CD14-positive monocyte (primary cell): Measurements from ENCODE around the gene KCTD16. TPM values are rescaled to one million over a fixed set of nuclear protein-coding genes. Genes with fewer than 3 reads are reported as not detected.

Experiments used
- DNase-seq, 3 donors: peaks; one replicate each; pipeline ENCODE4 v3.0.0-alpha.2; 2011 to 2022
- H2AFZ ChIP-seq: 2 replicates; pipeline ENCODE4 v1.6.0; 2012; ENCODE audit warnings: mild to moderate bottlenecking, low read depth, low read length, inconsistent platforms; ENCODE audit not compliant: insufficient read depth, poor library complexity, severe bottlenecking
- H3K27ac ChIP-seq, 2 donors: 1 replicate in 1 of 2; 2 replicates in 1 of 2; pipeline ENCODE4 v1.5.1; 2012 to 2013; ENCODE audit warnings: low read length in 2 of 2, control low read depth in 1 of 2, inconsistent platforms in 1 of 2, low read depth in 1 of 2, mild to moderate bottlenecking in 1 of 2
- H3K27me3 ChIP-seq, 2 donors: one replicate each; pipeline versions ENCODE4 v1.6.0 to v1.6.1; 2011 to 2013; ENCODE audit warnings: low read length in 2 of 2; ENCODE audit not compliant: control insufficient read depth in 2 of 2, insufficient read depth in 2 of 2
- H3K36me3 ChIP-seq, 2 donors: replicated peaks in 1 of 2; 1 replicate in 1 of 2; 2 replicates in 1 of 2; pipeline versions ENCODE4 v1.5.1 to v1.6.1; 2012 to 2013; ENCODE audit warnings: low read length in 2 of 2, control low read depth in 1 of 2, inconsistent platforms in 1 of 2, mild to moderate bottlenecking in 1 of 2; ENCODE audit not compliant: insufficient read depth in 2 of 2, control insufficient read depth in 1 of 2
- H3K4me1 ChIP-seq, 2 donors: 1 replicate in 1 of 2; 2 replicates in 1 of 2; pipeline versions ENCODE4 v1.5.1 to v1.6.1; 2012 to 2013; ENCODE audit warnings: low read length in 2 of 2, control low read depth in 1 of 2, inconsistent platforms in 1 of 2, mild to moderate bottlenecking in 1 of 2, moderate library complexity in 1 of 2; ENCODE audit not compliant: insufficient read depth in 2 of 2, control insufficient read depth in 1 of 2
- H3K4me2 ChIP-seq: replicated peaks from 2 replicates; pipeline ENCODE3; 2012; ENCODE audit warnings: low read length, moderate library complexity, mild to moderate bottlenecking; ENCODE audit not compliant: poor library complexity, severe bottlenecking; ENCODE audit errors: extremely low read depth
- H3K4me3 ChIP-seq, 3 experiments: fragments of 200-600 bp in 1 of 3; sonication (generic) in 1 of 3; replicated peaks in 1 of 3; 1 replicate in 2 of 3; 2 replicates in 1 of 3; pipeline ENCODE4 v1.5.1; 2011 to 2013; ENCODE audit warnings: low read length in 3 of 3, mild to moderate bottlenecking in 3 of 3, control low read depth in 2 of 3, low read depth in 2 of 3, inconsistent platforms in 1 of 3, moderate library complexity in 1 of 3
- H3K79me2 ChIP-seq: 2 replicates; pipeline ENCODE4 v1.6.0; 2012; ENCODE audit warnings: mild to moderate bottlenecking, control low read depth, inconsistent platforms, low read length, moderate library complexity; ENCODE audit not compliant: insufficient read depth
- H3K9ac ChIP-seq: 2 replicates; pipeline ENCODE4 v1.6.0; 2017; ENCODE audit warnings: low read length, mild to moderate bottlenecking; ENCODE audit not compliant: insufficient read depth, poor library complexity, severe bottlenecking
- H3K9me3 ChIP-seq, 2 donors: replicated peaks in 1 of 2; 1 replicate in 1 of 2; 2 replicates in 1 of 2; pipeline versions ENCODE4 v1.5.1 to v1.6.1; 2012 to 2013; ENCODE audit warnings: low read length in 2 of 2, control low read depth in 1 of 2; ENCODE audit not compliant: control insufficient read depth in 1 of 2, insufficient read depth in 1 of 2
- H4K20me1 ChIP-seq: 2 replicates; pipeline ENCODE4 v1.6.0; 2012; ENCODE audit warnings: mild to moderate bottlenecking, low read length, control low read depth, moderate library complexity; ENCODE audit not compliant: insufficient read depth
- H3K27ac Mint-ChIP-seq, 7 donors: one replicate each; pipeline ENCODE4 v1.8.0; 2020; ENCODE audit warnings: mild to moderate bottlenecking in 7 of 7, mixed read lengths in 7 of 7, moderate library complexity in 6 of 7, inconsistent platforms in 2 of 7
- H3K27me3 Mint-ChIP-seq, 3 donors: one replicate each; pipeline ENCODE4 v1.8.0; 2021 to 2022; ENCODE audit warnings: low read depth in 3 of 3, mild to moderate bottlenecking in 3 of 3, mixed read lengths in 3 of 3, moderate library complexity in 3 of 3, inconsistent platforms in 1 of 3
- H3K36me3 Mint-ChIP-seq, 2 donors: one replicate each; pipeline ENCODE4 v1.8.0; 2020; ENCODE audit warnings: mixed read lengths in 2 of 2, inconsistent platforms in 1 of 2, mild to moderate bottlenecking in 1 of 2
- H3K4me1 Mint-ChIP-seq: one replicate; pipeline ENCODE4 v1.8.0; 2020; ENCODE audit warnings: mild to moderate bottlenecking, mixed read lengths
- H3K4me3 Mint-ChIP-seq, 2 donors: one replicate each; pipeline ENCODE4 v1.8.0; 2020; ENCODE audit warnings: mild to moderate bottlenecking in 2 of 2, mixed read lengths in 2 of 2, moderate library complexity in 1 of 2
- H3K9me3 Mint-ChIP-seq, 7 donors: one replicate each; pipeline ENCODE4 v1.8.0; 2020 to 2022; ENCODE audit warnings: mixed read lengths in 7 of 7, mild to moderate bottlenecking in 6 of 7, moderate library complexity in 6 of 7, inconsistent platforms in 2 of 7
- CTCF ChIP-seq: fragments of 200-600 bp; IDR thresholded peaks from one replicate; pipeline ENCODE4 v1.8.0; 2022; ENCODE audit warnings: antibody characterized with exemption, mild to moderate bottlenecking
- WGBS: methylation state at CpG from one replicate; pipeline ENCODE4 v1.1.5; 2013; ENCODE audit warnings: missing lambda C conversion rate; ENCODE audit not compliant: insufficient coverage; 5-methylcytosine and 5-hydroxymethylcytosine counted together
- intact Hi-C, 2 donors: fragments of 100-400 bp; cut with micrococcal nuclease; formaldehyde crosslinking; loops; one replicate each; pipeline versions ENCODE4 v1.15.0 to v1.15.1; 2023
- polyA plus RNA-seq, 3 donors: library from polyadenylated mRNA; depleted of rRNA in 1 of 3; unstranded in 2 of 3; stranded (reverse) in 1 of 3; fragments of 300-500 nt in 2 of 3; fragments of >200 nt in 1 of 3; fragmentation: Illumina TruSeq in 2 of 3; gene quantifications; 1 replicate in 2 of 3; 2 replicates in 1 of 3; pipeline ENCODE4 v1.2.3, GENCODE V29; 2012 to 2021

Gene KCTD16
- polyA plus RNA-seq, 3 donors = not detected

- intact Hi-C loops = no loop called here
- no peaks in the 10 kb centered on the region for H4K20me1 ChIP-seq
- Mint-ChIP-seq H3K9me3 (no peaks in the 10 kb centered on the region), H3K4me1 (no peaks in the 10 kb centered on the region), H3K4me3 (no peak overlapping the region), H3K27ac (no peak overlapping the region), H3K27me3 (no peaks in the 10 kb centered on the region), H3K36me3 (peaks cover 56 to 81% of the 10 kb centered on the region in 2 donors)
- H3K27me3 ChIP-seq = no peaks in the 10 kb centered on the region
- no peak overlapping the region for H2AFZ ChIP-seq
- H3K4me1 ChIP-seq = no peaks in the 10 kb centered on the region
- DNase-seq = no peak
- no peaks in the 10 kb centered on the region for H3K9me3 ChIP-seq
- no peak overlapping the region for H3K4me2 ChIP-seq
- H3K9ac ChIP-seq = no peak overlapping the region
- peaks cover 69 to 98% of the 10 kb centered on the region in 2 donors for H3K36me3 ChIP-seq
- WGBS = no CpG with 5 or more reads among the region's 1 CpG
- H3K79me2 ChIP-seq = peaks cover 5% of the 10 kb centered on the region
- no peak overlapping the region for H3K27ac ChIP-seq
- no peak for TF ChIP-seq CTCF
- H3K4me3 ChIP-seq = no peak overlapping the region
These were observed 8.0 kb upstream of the KCTD16 start for GRCh38 chr5:144162686-144163085.

- H3K27me3 ChIP-seq = peaks cover 0 to 4% of the 10 kb centered on the region in 2 donors
- TF ChIP-seq CTCF = no peak
- no peak overlapping the region for H3K9ac ChIP-seq
- H2AFZ ChIP-seq = no peak overlapping the region
- no peak for DNase-seq
- no peaks in the 10 kb centered on the region for H3K9me3 Mint-ChIP-seq
- intact Hi-C loops = no loop called here
- H3K27ac ChIP-seq = no peak overlapping the region
- H3K4me2 ChIP-seq = no peak overlapping the region
- peaks cover 49 to 61% of the 10 kb centered on the region in 2 donors for H3K36me3 Mint-ChIP-seq
- H3K79me2 ChIP-seq = peaks cover 31% of the 10 kb centered on the region
- no peaks in the 10 kb centered on the region for H4K20me1 ChIP-seq
- peaks cover 54 to 71% of the 10 kb centered on the region in 2 donors for H3K36me3 ChIP-seq
- peaks cover 20% of the 10 kb centered on the region for H3K4me1 Mint-ChIP-seq
- H3K9me3 ChIP-seq = no peaks in the 10 kb centered on the region
- no peak overlapping the region for H3K4me3 ChIP-seq
- peaks cover 0 to 5% (median 0%) of the 10 kb centered on the region in 3 donors for H3K27me3 Mint-ChIP-seq
- no peak overlapping the region for H3K27ac Mint-ChIP-seq
- no CpG with 5 or more reads among the region's 1 CpG for WGBS
- H3K4me3 Mint-ChIP-seq = no peak overlapping the region
- peaks cover 12 to 15% of the 10 kb centered on the region in 2 donors for H3K4me1 ChIP-seq
These were observed 4.0 kb upstream of the KCTD16 start for GRCh38 chr5:144166696-144167095.
